GM13976 (cell line): ENCODE results near the gene RCSD1.
A peak's percentile ranks its signal among the peaks of the same experiment; 100 is the strongest.

Experiments
- DNase-seq: peaks from one replicate; pipeline ENCODE4 v3.0.0; 2012; ENCODE audit warnings: low spot score
- in situ Hi-C: fragments of 300-500 bp; cut with MboI; formaldehyde crosslinking; loops from one replicate; pipeline ENCODE4 v1.12.0; 2022; ENCODE audit warnings: low sequenced_read_pairs, mixed read lengths, inconsistent platforms; ENCODE audit not compliant: unreplicated experiment
- TF ChIP-seq, protein P1 (sequence below): IDR thresholded peaks from 2 replicates; pipeline ENCODE4 v1.5.1; 2012; ENCODE audit warnings: borderline replicate concordance, mild to moderate bottlenecking; ENCODE audit not compliant: insufficient read depth; ENCODE audit errors: extremely low read depth, missing control alignments, control extremely low read depth

RCSD1 gene

GRCh38 chr1:167656657-167657056 lies 26.6 kb downstream of the RCSD1 start:
- TF ChIP-seq, protein P1, sequence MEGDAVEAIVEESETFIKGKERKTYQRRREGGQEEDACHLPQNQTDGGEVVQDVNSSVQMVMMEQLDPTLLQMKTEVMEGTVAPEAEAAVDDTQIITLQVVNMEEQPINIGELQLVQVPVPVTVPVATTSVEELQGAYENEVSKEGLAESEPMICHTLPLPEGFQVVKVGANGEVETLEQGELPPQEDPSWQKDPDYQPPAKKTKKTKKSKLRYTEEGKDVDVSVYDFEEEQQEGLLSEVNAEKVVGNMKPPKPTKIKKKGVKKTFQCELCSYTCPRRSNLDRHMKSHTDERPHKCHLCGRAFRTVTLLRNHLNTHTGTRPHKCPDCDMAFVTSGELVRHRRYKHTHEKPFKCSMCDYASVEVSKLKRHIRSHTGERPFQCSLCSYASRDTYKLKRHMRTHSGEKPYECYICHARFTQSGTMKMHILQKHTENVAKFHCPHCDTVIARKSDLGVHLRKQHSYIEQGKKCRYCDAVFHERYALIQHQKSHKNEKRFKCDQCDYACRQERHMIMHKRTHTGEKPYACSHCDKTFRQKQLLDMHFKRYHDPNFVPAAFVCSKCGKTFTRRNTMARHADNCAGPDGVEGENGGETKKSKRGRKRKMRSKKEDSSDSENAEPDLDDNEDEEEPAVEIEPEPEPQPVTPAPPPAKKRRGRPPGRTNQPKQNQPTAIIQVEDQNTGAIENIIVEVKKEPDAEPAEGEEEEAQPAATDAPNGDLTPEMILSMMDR: no peak
- DNase-seq: no peak
- in situ Hi-C loops: no loop called here

GRCh38 chr1:167658574-167659328 lies 28.7 kb downstream of the RCSD1 start:
- TF ChIP-seq, protein P1: no peak
- no peak for DNase-seq
- in situ Hi-C loops: no loop called here

- TF ChIP-seq, protein P1: no peak
- no peak for DNase-seq
- in situ Hi-C loops: no loop called here
Measured at GRCh38 chr1:167659450-167659849, 29.4 kb downstream of the RCSD1 start.

- no peak for DNase-seq
- in situ Hi-C loops: no loop called here
- TF ChIP-seq, protein P1: no peak
Measured at GRCh38 chr1:167659881-167660280, 29.8 kb downstream of the RCSD1 start.

DNA sequence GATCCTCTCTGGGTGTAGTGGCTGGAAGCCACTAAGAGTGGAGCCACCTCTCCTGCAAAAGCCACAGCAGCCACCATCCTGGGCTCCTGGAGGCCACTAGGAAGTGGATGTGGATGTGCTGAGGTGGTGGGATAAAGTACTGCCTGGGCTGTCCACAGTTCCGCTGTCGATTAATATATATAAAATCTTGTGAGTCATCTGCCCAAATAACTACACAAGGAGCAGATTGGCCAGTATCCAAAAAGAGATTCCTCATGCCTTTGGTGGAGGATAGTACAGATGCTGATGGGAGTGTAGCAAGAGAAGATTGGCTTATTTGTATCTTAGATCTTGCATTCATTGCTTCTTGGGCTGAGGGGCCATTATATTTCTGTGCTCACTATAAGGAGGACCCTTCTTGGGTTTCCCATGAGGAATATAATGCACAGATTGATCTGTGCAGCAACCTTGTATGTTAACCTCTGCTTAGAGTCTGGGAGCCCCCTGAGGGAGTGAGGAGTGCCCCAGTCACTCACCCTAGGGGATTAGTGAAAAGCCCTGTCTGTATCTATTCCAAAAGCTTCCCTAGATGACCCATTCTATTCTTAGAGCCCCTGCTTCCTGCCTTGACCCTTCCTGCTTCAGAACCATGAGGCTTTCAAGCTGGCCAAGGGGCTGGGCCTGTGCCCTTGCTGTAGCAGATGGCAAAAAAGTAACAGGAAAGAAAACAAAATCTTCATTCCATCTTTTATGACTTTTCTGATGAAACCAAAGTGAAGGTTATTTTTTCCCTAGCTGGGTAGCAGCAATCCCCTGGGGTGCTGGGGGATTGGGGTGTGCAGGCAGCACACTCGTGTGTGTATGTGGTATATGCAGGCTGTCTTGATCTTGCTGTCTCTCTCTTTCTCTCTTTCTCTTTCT lies 31.7 kb downstream of the RCSD1 start:
- TF ChIP-seq, protein P1: no peak
- in situ Hi-C loops: no loop called here
- DNase-seq: no peak

GRCh38 chr1:167663002-167663772 lies 33.2 kb downstream of the RCSD1 start:
- DNase-seq: peak; percentile 52
- in situ Hi-C loops: no loop called here
- TF ChIP-seq, protein P1: no peak
